Mammary epithelial cell (primary cell): ENCODE measurements around the gene NOC4L.

ENCODE experiments used
- CTCF ChIP-seq, 2 donors: IDR thresholded peaks in 1 of 2; conservative IDR thresholded peaks in 1 of 2; 2 replicates each; pipeline ENCODE4 v1.5.1; 2011 to 2012; ENCODE audit warnings: inconsistent platforms in 2 of 2, low read length in 2 of 2, mild to moderate bottlenecking in 2 of 2, control low read depth in 1 of 2, low read depth in 1 of 2; ENCODE audit not compliant: insufficient read depth in 1 of 2; ENCODE audit errors: extremely low read depth in 1 of 2
- EZH2 ChIP-seq: IDR thresholded peaks from 2 replicates; pipeline ENCODE4 v1.6.1; 2012; ENCODE audit warnings: low read length, inconsistent platforms, borderline replicate concordance

- TF ChIP-seq CTCF (conservative IDR thresholded peaks at IDR 0.05 in 1 of 2, IDR thresholded peaks at IDR 0.05 in 1 of 2; ENCODE audit: extremely low read depth in 1 of 2, insufficient read depth in 1 of 2, low read depth in 1 of 2, low read length in 2 of 2) (no peak), EZH2 (no peak)
These were observed 11.4 kb upstream of the NOC4L start for GRCh38 chr12:132132609-132133430.
